IMR-90 (cell line): ENCODE data around the gene CYP27B1.

Source experiments
- BHLHE40 ChIP-seq: fragments of 150-350 bp; IDR thresholded peaks from 2 replicates; pipeline ENCODE4 v1.6.1; 2016; ENCODE audit warnings: mild to moderate bottlenecking, low read depth, low read length
- CEBPB ChIP-seq: IDR thresholded peaks from 2 replicates; pipeline ENCODE4 v1.6.1; 2012; ENCODE audit warnings: low read depth, low read length, improper control_type of control experiment
- CTCF ChIP-seq: conservative IDR thresholded peaks from 2 replicates; pipeline ENCODE4 v1.5.1; 2012; ENCODE audit warnings: mild to moderate bottlenecking, low read depth, low read length, improper control_type of control experiment
- ELK1 ChIP-seq: fragments of 150-350 bp; IDR thresholded peaks from 2 replicates; pipeline ENCODE4 v1.6.1; 2016; ENCODE audit warnings: low read depth, mild to moderate bottlenecking, low read length, moderate library complexity, borderline replicate concordance
- FOS ChIP-seq: fragments of 150-350 bp; IDR thresholded peaks from 2 replicates; pipeline ENCODE4 v1.6.1; 2016; ENCODE audit warnings: low read depth, low read length
- MAZ ChIP-seq: IDR thresholded peaks from 2 replicates; pipeline ENCODE4 v1.6.1; 2012; ENCODE audit warnings: low read depth, mild to moderate bottlenecking, low read length, improper control_type of control experiment, moderate library complexity, borderline replicate concordance
- MXI1 ChIP-seq: IDR thresholded peaks from 2 replicates; pipeline ENCODE4 v1.6.1; 2012; ENCODE audit warnings: low read depth, mild to moderate bottlenecking, low read length, moderate library complexity, borderline replicate concordance
- NFE2L2 ChIP-seq: fragments of 150-350 bp; IDR thresholded peaks from 2 replicates; pipeline ENCODE4 v1.6.1; 2016; ENCODE audit warnings: low read depth, mild to moderate bottlenecking, low read length
- POLR2A ChIP-seq: IDR thresholded peaks from 2 replicates; pipeline ENCODE4 v1.6.1; 2012; ENCODE audit warnings: mild to moderate bottlenecking, low read depth, low read length
- RAD21 ChIP-seq: IDR thresholded peaks from 2 replicates; pipeline ENCODE4 v1.6.1; 2012; ENCODE audit warnings: low read length, improper control_type of control experiment
- RCOR1 ChIP-seq: IDR thresholded peaks from 2 replicates; pipeline ENCODE4 v1.6.1; 2012; ENCODE audit warnings: mild to moderate bottlenecking, low read length, improper control_type of control experiment; ENCODE audit not compliant: insufficient replicate concordance
- RFX5 ChIP-seq: IDR thresholded peaks from 2 replicates; pipeline ENCODE4 v1.8.0; 2012; ENCODE audit warnings: low read depth, mild to moderate bottlenecking, low read length, moderate library complexity
- SMC3 ChIP-seq: fragments of 150-350 bp; IDR thresholded peaks from 2 replicates; pipeline ENCODE4 v1.6.1; 2016; ENCODE audit warnings: low read depth, mild to moderate bottlenecking, antibody characterized with exemption, low read length, moderate library complexity
- USF2 ChIP-seq: fragments of 150-350 bp; IDR thresholded peaks from 2 replicates; pipeline ENCODE4 v1.6.1; 2017; ENCODE audit warnings: mild to moderate bottlenecking, antibody characterized with exemption, low read length, low read depth

GRCh38 chr12:57800965-57801364, 34.1 kb upstream of the CYP27B1 start:
- TF ChIP-seq CTCF (no peak), FOS (no peak), POLR2A (no peak), SMC3 (no peak), BHLHE40 (no peak), RFX5 (no peak), USF2 (no peak), MXI1 (no peak), RCOR1 (no peak), MAZ (no peak), RAD21 (no peak), ELK1 (no peak), CEBPB (no peak), NFE2L2 (no peak)
